ENCODE measurements around the gene ZMYND11.

Gene ZMYND11

DNA sequence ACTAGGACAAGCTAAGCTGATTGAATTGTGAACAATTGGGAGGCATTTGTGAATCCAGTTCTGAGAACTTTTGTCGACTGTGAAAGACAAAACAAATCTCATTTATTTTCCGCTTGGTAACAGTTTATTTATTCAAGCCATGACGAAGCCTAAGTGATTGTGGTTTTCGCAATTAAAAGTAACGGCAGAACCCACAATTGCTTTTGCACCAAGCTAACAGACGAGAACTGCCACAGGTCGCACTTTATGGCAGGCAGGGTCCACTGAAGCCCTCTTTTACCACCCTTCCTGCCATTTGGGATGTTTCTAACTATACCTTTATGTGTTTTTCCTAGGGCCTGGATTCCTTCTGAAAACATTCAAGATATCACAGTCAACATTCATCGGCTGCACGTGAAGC, 111.2 kb downstream of the ZMYND11 start:
- H2AFZ ChIP-seq (ENCODE audit: low read length), result no peak overlapping the region
- no peaks in the 10 kb centered on the region for H3K79me2 ChIP-seq (ENCODE audit: insufficient read depth, low read length)
- H3K9me3 ChIP-seq (ENCODE audit: insufficient read depth, low read depth, low read length), result no peaks in the 10 kb centered on the region
- no peaks in the 10 kb centered on the region for H3F3A ChIP-seq (ENCODE audit: low read depth)
- no peak overlapping the region for H3K9ac ChIP-seq (ENCODE audit: low read depth, low read length, poor library complexity, severe bottlenecking)
- no peaks in the 10 kb centered on the region for H3K9me2 ChIP-seq (replicated peaks; ENCODE audit: low read depth, low read length)
- H3K36me3 ChIP-seq (ENCODE audit: insufficient read depth, low read length), result peaks cover 56% of the 10 kb centered on the region; the same call in 1 of the 2 replicates
- H3K27me3 ChIP-seq (ENCODE audit: insufficient read depth, low read length, poor library complexity, severe bottlenecking), result no peaks in the 10 kb centered on the region
- no peak overlapping the region for H3K4me3 ChIP-seq (ENCODE audit: low read length, poor library complexity, severe bottlenecking)
- TF ChIP-seq CTCF (conservative IDR thresholded peaks at IDR 0.05; ENCODE audit: low read length) (no peak), EZH2phosphoT487 (IDR thresholded peaks at IDR 0.05; ENCODE audit: borderline replicate concordance) (no peak)
- H3K4me2 ChIP-seq (ENCODE audit: low read depth, low read length, poor library complexity, severe bottlenecking), result no peak overlapping the region
- peaks cover 9% of the 10 kb centered on the region for H3K4me1 ChIP-seq (ENCODE audit: insufficient read depth, low read length, poor library complexity, severe bottlenecking)
- no peaks in the 10 kb centered on the region for H4K20me1 ChIP-seq (ENCODE audit: insufficient read depth, low read length, poor library complexity, severe bottlenecking)

- Histone ChIP-seq H3K4me2 (ENCODE audit: low read depth, low read length, poor library complexity, severe bottlenecking) (no peak overlapping the region), H4K20me1 (ENCODE audit: insufficient read depth, low read length, poor library complexity, severe bottlenecking) (no peaks in the 10 kb centered on the region), H3K9me3 (ENCODE audit: insufficient read depth, low read depth, low read length) (no peaks in the 10 kb centered on the region), H3F3A (ENCODE audit: low read depth) (no peaks in the 10 kb centered on the region), H3K4me3 (ENCODE audit: low read length, poor library complexity, severe bottlenecking) (no peak overlapping the region), H3K4me1 (ENCODE audit: insufficient read depth, low read length, poor library complexity, severe bottlenecking) (peaks cover 9% of the 10 kb centered on the region), H3K27me3 (ENCODE audit: insufficient read depth, low read length, poor library complexity, severe bottlenecking) (no peaks in the 10 kb centered on the region), H3K9me2 (replicated peaks; ENCODE audit: low read depth, low read length) (no peaks in the 10 kb centered on the region), H3K36me3 (ENCODE audit: insufficient read depth, low read length) (peaks cover 56% of the 10 kb centered on the region; the same call in 1 of the 2 replicates), H2AFZ (ENCODE audit: low read length) (no peak overlapping the region), H3K9ac (ENCODE audit: low read depth, low read length, poor library complexity, severe bottlenecking) (no peak overlapping the region), H3K79me2 (ENCODE audit: insufficient read depth, low read length) (no peaks in the 10 kb centered on the region)
- no peak for TF ChIP-seq CTCF (conservative IDR thresholded peaks at IDR 0.05; ENCODE audit: low read length)
- TF ChIP-seq EZH2phosphoT487 (IDR thresholded peaks at IDR 0.05; ENCODE audit: borderline replicate concordance), result no peak
These were observed 112.2 kb downstream of the ZMYND11 start for GRCh38 chr10:247480-247879.

DNA sequence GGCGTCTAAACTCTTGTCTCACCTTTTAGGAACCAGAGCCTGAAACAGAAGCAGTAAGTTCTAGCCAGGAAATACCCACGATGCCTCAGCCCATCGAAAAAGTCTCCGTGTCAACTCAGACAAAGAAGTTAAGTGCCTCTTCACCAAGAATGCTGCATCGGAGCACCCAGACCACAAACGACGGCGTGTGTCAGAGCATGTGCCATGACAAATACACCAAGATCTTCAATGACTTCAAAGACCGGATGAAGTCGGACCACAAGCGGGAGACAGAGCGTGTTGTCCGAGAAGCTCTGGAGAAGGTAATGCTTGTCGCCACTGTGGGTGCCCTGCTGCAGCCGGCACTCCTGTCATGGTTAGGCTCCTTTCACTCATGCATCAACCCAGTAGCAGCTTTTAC, 113.1 kb downstream of the ZMYND11 start:
- Histone ChIP-seq H3K79me2 (ENCODE audit: insufficient read depth, low read length) (no peaks in the 10 kb centered on the region), H3K27me3 (ENCODE audit: insufficient read depth, low read length, poor library complexity, severe bottlenecking) (no peaks in the 10 kb centered on the region), H3K4me1 (ENCODE audit: insufficient read depth, low read length, poor library complexity, severe bottlenecking) (peaks cover 9% of the 10 kb centered on the region), H3K36me3 (ENCODE audit: insufficient read depth, low read length) (peaks cover 50% of the 10 kb centered on the region; the same call in 1 of the 2 replicates), H3K9me3 (ENCODE audit: insufficient read depth, low read depth, low read length) (no peaks in the 10 kb centered on the region), H3F3A (ENCODE audit: low read depth) (no peaks in the 10 kb centered on the region), H3K9ac (ENCODE audit: low read depth, low read length, poor library complexity, severe bottlenecking) (no peak overlapping the region), H3K9me2 (replicated peaks; ENCODE audit: low read depth, low read length) (no peaks in the 10 kb centered on the region), H3K4me3 (ENCODE audit: low read length, poor library complexity, severe bottlenecking) (no peak overlapping the region), H4K20me1 (ENCODE audit: insufficient read depth, low read length, poor library complexity, severe bottlenecking) (no peaks in the 10 kb centered on the region), H2AFZ (ENCODE audit: low read length) (no peak overlapping the region), H3K4me2 (ENCODE audit: low read depth, low read length, poor library complexity, severe bottlenecking) (no peak overlapping the region)
- TF ChIP-seq CTCF (conservative IDR thresholded peaks at IDR 0.05; ENCODE audit: low read length) (no peak), EZH2phosphoT487 (IDR thresholded peaks at IDR 0.05; ENCODE audit: borderline replicate concordance) (no peak)

Data from Loucy (cell line).